GF-D8 (cell line): Measurements from ENCODE around the gene CYSTM1.
"Not testable (repeated sequence)": the region's sequence is repeated elsewhere in the genome, so short reads cannot be mapped to it uniquely, and the experiment has no call there.

Experiments used
- DNase-seq: peaks from one replicate; lab custom pipeline; 2025; lab: John Stamatoyannopoulos, UW

The CYSTM1 gene

DNA sequence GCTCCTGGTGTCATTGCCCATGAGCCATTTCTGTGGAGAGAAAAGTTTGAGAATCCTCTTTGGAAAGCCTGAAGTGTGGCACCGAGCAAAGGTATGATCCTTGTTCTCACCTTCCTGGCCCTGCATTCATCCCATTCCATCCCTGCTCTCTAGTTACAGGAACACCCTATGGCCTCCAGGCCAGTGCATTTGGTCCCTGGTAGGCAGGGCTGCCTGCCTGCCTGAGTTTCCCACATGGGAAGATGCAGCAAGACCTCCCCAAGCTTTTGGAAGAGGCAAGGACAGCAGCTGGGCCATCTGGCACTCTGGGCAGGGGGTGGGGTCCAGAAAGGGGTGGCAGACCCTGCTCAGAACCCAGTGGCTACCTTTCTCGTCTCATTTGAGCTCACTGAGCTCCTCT, 24.8 kb upstream of the CYSTM1 start:
- no peak for DNase-seq

GRCh38 chr5:140151144-140152021, 23.6 kb upstream of the CYSTM1 start:
- DNase-seq = no peak

GRCh38 chr5:140152022-140152999, 22.7 kb upstream of the CYSTM1 start:
- no peak for DNase-seq

- DNase-seq = no peak
These were observed 21.7 kb upstream of the CYSTM1 start for GRCh38 chr5:140153255-140153654.

DNA sequence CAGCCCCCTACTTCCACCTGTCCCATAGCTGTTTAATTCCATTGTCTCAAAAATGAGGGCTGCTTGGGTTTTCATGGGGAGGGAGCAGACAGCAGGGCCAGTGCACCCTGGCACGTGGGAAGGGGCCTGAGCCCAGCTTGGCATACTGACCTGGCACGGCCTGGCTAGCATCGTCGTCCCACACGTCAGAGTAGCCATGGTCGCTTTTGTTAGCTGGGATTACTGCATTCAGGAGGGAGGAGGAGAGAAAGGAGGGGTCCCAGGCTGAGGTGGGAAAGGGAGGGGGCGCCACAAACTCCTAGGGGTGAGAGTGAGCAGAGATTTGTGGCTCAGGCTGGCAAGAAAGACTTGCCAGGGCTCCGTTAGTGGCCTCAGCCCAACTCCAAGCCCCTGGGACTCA, 21.1 kb upstream of the CYSTM1 start:
- no peak for DNase-seq

- DNase-seq = not testable (repeated sequence)
These were observed 20.1 kb upstream of the CYSTM1 start for GRCh38 chr5:140154710-140155381.

- no peak for DNase-seq
These were observed 17.8 kb upstream of the CYSTM1 start for GRCh38 chr5:140157032-140157781.

DNA sequence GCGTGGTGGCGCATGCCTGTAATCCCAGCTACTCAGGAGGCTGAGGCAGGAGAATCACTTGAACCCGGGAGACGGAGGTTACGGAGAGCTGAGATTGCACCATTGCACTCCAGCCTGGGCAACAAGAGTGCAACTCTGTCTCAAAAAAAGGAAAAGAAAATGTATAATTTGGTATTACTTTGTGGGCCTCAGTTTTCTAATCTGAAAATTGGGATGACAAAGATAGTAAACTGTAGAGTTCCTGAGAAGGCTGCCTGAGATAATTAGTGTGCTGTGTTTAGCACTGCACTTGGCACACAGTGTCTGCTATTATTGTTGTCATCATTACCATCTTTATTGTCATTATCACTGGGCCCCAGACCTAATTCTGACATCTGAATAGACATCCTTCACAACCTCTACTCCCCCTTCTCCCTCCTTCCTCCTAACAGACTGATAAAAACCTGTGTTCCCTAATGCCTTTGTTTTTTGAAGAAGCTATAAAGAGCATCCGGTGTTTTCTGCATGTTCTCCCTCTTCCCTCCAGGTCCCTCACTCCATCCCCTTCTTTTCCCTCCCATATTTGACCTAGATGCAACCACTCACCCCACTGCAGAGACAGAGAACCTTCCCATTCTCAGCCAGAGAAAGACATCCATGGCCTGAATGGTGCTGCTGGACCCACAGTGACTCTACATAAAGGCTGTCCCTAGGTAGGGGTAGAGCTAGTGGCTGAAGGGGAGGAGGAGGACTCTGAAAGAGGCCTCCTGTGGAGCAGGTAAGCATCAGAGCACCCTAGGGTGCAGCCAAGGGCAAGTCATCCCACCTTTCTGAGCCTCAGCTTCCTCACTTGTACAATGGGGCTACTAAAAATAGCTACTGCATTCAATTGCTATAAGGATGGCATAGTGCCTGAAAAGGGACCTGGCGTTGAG, 15.7 kb upstream of the CYSTM1 start:
- DNase-seq = no peak

- no peak for DNase-seq
These were observed 12.7 kb upstream of the CYSTM1 start for GRCh38 chr5:140162275-140162674.

DNA sequence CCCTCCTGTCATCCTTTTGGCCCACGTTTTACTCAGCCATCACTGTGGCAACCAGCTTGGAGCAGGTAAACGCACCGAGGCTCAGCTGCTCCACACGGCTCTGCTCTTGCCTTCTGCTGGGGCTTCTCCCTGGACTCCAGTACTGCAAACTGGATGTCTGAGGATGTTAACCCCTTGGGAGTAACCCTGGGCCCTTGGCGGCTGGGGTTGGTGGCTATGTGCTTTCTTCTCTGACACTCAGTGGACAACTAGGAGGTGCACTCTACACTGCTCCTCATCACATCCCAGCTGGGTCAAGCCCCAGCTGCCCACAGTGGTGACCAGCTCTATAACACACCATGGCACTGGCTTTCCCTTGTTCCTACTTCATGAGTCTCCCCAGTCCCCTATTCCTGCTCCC, 12.2 kb upstream of the CYSTM1 start:
- DNase-seq = no peak

- no peak for DNase-seq
These were observed 9.7 kb upstream of the CYSTM1 start for GRCh38 chr5:140165101-140165922.

- no peak for DNase-seq
These were observed 9.1 kb upstream of the CYSTM1 start for GRCh38 chr5:140165923-140166270.

- no peak for DNase-seq
These were observed 8.1 kb upstream of the CYSTM1 start for GRCh38 chr5:140166911-140167310.

GRCh38 chr5:140168371-140168770, 6.6 kb upstream of the CYSTM1 start:
- no peak for DNase-seq

DNA sequence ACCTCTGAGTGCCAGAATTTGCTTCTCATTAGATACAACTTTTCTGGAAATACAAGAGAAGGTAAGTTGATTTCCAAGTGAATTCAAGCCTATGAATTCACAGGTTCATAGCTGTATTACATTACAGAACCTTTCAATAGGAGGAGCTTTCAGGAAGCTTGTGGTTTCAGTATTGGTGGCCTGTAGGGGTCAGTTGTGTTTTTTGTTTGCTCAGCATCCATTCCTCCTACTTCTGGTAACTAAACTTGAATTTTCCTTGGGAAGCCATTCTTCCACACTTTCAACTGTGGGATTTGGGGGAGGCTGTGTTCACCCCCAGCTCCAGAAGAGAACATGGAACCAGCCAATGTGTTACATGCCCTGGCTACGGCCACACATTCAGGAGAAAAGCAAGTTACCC, 5.6 kb upstream of the CYSTM1 start:
- no peak for DNase-seq

GRCh38 chr5:140172483-140172882, 2.5 kb upstream of the CYSTM1 start:
- no peak for DNase-seq

DNA sequence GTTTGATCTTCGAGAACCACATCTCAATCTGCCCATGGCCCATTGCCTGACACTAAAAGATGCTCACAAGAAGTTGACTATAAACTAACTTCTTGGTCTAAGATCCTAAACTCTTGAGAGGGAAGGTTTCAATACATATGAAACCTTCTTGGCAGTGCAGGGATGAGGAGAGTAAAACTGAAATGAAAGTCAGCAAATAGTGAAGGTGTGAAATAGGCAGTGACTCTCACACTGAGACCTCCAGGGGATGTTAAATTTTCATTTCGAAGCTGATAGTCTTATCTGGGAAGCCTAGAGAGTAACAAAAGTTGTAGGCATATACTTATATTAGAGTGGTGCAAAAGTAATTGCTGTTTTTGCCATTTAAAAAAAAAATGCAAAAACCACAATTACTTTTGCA, 974 bp upstream of the CYSTM1 start:
- no peak for DNase-seq

DNA sequence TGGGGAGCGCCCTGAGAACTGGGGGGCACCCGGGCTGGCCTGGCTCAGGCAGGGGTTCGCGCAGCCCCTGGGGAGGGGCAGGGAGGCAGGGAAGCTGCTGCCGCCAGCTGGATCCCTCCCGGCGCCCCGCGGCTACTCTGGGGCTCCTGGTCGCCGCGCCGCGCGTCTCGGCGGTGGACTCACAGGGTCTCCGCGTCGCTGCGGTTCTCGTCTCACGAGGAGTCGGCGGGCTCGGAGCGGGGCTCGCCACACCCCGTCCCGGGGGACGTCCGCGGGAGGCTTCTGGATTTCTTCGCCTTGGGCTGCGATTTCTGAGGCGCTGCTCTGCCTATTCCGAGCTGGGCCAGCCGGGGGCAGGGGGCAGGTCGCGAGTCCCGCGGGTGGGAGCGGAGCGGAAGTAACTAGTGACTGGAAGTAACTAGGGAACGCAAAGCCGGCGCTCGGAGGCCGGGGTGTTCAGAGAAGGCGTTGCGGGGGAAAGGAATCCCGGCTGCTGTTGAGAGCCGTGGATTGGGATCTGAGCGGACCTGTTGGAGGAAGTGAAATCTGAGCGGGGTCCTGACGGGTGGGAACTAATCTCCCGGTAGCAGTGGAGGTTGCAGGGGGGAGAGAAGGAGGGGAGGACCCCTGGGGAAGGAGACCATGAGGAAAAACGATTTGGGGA, 511 bp downstream of the CYSTM1 start:
- DNase-seq = no peak

DNA sequence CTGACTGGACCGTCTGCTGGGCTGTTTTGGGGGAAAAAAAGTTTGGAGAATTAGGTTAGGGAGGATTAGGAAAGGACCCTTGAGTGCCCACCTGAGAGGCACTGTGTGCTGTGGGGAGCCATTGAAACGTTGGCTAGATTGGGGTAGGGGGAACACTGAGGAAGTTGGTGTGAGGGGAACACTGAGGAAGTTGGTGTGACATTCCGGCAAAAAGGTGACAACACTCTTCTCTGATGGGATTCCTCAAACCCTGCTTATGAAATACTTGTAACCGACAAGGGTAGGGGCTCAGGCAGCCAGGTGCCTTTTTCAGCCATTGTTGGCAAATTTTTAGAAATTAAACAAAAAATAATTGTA, 1.0 kb downstream of the CYSTM1 start:
- no peak for DNase-seq
